ENCODE results near the gene ZDHHC20.

Gene ZDHHC20, protein sequence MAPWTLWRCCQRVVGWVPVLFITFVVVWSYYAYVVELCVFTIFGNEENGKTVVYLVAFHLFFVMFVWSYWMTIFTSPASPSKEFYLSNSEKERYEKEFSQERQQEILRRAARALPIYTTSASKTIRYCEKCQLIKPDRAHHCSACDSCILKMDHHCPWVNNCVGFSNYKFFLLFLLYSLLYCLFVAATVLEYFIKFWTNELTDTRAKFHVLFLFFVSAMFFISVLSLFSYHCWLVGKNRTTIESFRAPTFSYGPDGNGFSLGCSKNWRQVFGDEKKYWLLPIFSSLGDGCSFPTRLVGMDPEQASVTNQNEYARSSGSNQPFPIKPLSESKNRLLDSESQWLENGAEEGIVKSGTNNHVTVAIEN

DNA sequence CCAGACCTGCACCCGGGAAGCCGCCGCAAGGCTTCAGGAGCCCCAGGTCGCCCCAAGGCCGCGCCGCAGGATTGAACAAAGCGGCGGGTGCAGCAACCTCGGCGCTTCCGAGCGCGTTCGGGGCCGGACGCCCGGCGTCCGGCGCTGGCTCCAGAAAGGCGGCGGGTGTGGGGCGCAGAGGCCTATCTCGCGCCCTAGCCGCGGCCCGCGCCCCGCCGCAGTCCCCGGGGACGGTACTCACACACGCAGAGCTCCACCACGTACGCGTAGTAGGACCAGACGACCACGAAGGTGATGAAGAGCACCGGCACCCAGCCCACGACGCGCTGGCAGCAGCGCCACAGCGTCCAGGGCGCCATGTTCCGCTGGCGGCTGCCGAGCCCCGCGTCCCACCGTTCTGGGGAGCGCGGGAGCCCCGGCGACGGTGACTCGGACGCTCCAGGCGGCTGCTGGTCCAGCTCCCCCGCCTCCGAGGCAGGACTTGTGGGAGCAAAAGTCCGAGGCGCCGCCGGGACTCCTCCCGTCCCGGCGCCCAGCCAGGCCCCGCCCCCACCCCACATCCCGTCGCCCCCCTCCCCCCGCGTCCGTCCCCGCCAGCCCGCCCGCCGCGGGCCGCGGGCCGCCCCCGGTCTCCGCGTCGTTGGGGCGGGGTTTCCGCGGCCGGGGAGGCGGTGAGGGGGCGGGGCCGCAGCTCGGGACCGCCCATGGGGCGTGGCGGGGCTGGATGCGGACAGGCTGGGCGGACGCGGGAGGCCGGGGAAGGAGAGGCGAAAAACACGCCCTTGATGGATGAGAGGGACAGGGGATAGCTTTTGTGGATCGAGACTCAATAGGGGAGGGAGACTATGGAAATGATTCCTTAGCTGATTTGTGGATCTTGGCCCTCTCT is at the start of gene ZDHHC20:
Gene ZDHHC20 (minus strand): TSS at position 491 of the 889 bp plus-strand sequence. CDS start 132 bp downstream, at position 359.
- DNase-seq, result peak; percentile 95 to 96

DNA sequence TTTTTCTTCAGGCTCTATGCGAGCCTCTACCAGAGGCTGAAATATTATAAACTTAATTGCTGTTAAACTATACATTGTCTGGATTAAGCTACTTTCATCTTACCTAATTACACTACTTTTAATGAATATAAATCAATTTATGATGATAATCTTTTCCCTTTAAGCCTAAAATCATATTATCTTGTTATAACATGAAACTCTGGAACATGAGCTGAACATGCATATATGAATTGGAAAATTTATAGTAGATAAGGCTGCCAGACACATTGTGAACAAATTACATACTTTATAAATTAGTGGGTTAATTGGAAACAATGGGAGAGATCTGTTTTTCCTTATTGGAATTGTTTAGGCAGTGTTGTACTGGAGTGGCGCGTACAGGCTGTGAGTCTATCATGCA is 45.3 kb upstream of the ZDHHC20 start:
- DNase-seq, result no peak

DNA sequence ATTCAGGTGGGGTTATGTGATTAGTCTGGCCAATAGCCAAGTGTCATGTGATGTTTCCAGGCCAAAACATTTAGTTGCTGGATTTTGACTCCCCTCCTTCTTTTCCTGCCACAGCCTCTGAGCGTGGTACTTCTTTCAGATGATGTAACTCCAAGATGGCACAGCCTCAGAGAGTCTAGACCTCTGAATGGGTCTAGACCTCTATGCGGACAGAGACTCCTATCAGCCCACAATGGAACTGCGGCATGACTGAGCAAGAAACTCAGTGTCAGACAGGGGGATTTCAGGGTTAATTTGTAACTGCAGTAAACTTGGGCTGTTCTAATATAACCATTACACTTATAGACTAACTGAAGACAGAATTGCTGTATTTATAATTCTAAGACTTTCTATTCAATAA is 42.6 kb upstream of the ZDHHC20 start:
- no peak for DNase-seq

DNA sequence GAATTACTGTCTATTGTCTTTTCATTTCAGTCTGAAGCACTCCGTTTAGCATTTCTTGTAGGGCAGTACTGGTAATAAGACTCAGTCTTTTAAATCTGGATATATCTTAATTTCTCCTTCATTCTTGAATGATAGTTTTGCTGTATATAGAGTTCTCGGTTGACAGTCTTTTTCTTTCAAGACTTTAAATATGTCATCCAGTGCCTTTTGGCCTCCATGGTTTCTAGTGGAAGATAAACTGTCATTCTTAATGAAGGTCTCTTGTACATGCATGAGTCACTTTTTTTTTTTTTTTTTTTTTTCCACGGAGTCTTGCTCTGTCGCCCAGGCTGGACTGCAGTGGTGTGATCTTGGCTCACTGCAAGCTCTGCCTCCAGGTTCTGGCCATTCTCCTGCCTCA is 27.2 kb upstream of the ZDHHC20 start:
- no peak for DNase-seq

DNA sequence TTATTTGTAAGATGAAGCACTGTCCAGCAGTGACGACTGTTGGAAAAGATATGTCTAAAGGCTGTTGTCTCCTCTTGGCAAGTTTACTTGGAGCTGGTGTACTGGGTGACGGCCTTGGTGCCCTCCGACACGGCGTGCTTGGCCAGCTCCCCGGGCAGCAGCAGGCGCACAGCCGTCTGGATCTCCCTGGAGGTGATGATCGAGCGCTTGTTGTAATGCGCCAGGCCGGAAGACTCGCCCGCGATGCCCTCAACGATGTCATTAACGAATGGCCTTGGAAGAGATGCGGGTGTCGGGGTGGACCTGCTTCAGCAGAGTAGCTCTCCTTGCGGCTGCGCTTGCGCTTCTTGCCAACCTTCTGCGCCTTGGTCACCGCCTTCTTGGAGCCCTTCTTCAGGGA is 24.6 kb upstream of the ZDHHC20 start:
- no peak for DNase-seq

DNA sequence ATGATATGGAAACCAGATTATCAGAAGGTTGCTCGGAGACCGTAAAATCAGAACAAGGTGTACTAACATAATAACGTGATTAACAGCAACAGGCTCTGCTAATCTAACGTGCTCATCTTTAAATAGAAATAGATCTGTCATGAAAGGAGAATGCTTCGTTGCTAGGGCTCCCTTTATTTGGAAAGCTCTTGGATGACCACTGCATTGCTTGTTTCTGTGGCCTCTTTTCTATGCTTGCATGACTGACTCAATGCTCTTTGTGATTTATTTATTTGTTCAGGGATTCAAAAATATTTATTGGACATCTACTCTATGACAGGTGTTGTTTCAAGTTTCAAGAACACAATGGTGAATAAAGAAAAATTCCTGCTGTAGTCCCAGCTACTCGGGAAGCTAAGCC is 22.3 kb upstream of the ZDHHC20 start:
- no peak for DNase-seq

DNA sequence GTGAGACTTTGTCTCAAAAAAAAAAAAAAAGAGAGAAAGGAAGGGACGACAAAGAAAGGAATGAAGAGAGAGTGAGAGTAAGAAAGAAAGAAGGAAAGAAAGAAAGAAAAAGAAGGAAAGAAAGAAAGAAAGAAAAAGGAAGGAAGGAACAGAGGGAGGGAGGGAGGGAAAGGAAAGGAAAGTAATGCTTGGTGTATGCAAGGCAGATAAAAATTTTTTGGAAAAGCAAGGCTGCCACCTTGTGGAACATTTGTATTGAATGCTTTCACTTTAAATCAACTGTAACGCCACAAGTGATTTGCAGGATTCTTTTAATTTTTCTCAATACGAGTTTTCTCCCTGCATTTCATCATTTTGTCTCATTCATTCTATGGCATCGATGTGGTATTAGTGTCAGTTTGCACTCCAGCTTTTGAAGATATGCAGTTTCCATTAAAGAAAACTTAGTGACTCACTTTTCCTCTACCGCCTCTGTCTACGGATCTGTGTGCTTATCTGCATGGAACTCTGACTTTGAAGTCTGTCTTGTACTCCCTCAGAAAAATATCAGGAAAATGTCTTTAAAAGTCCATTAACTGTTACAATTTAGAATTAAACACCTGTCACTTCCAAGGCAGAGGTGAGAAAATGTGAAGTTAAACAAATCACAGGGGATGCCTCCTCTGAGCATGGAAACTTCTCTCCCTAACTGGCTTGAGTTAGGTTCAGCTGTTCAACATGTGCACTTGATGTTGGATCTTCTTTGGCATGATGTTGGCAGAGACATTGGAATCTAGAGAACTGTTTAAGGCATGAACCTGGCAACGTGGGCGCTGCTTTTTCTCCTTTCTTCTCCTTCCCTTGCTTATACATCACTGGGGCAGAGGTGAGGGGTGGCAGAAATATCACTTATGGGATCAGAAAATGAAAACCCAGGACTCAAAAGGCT is 20.0 kb upstream of the ZDHHC20 start:
- DNase-seq, result no peak

DNA sequence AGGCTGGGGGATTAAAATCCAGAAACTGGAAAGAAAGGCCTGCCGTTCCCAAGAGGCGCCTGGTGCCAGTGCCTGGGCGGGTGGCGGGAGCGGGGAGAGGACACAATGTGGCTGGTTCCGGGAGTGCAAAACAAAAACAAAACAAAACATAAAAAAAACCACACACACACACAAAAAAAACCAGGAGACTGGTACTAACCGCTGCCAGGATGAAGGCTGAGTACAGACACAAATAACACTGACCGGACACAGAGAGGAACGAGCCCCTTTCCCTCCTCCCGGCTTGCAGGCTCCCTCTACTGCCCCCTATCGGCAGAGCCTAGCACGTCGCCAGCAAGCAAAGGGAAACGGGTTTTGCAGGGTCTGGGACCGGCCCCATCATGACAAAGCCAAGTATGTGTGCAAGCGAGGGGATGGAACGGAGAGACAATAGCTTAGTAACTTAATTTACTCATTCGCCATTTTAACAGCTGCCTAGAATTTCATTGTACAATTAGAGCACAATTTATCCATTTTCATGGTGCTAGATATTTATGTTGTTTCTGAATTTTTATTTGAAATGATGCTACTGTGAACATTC is 17.9 kb upstream of the ZDHHC20 start:
- DNase-seq, result peak; percentile 86 to 87

DNA sequence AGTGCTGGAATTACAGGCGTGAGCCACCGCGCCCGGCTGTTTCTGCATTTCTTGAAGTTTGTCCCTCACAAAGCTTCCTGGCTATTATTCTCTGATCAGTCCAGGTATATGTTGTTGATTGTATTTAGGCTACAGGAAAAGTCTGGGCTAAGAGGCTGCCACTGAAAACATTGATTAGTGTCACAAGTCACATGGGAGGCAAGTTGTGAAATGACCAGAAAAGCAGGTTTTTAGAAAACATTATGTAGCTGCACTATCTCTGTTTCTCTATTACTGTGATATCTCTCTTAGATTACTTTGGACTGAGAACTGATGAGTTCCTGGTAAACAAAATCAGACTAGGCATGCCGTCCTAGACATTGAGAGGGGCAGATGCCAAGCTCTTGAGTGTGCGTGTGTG is 16.0 kb upstream of the ZDHHC20 start:
- DNase-seq, result no peak

DNA sequence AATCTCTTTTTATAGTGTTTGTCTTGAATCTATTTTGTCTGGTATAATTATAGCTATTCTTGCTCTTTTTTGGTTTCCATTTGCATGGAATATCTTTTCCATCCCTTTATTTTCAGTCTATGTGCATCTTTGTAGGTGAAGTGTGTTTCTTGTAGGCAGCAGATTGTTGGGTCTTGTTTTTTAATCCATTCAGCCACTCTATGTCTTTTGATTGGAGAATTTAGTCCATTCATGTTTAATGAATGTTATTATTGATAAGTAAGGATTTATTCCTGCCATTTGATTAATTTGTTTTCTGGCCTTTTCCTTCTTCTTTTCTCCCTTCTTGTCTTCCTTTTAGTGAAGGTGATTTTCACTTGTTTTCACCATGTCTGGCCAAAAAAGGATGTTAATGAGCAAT is 11.7 kb upstream of the ZDHHC20 start:
- DNase-seq, result no peak

DNA sequence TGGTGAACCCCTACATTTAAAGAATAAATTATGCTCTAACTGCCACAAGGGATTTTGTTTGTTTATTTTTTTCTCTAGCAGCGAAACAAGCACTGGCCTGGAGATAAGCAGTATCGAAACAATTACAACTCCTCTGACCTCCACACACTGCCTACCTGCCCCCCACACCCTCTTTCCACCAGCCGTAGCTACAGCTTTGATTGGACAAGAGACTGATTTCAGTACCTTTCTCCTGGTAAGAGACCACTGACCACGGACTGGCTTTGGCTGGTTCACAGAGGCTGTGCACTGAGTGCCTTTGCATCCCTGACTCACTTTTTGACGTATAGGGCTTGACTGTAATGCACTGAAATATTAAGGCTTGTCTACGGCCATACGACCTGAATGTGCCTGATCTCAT is 7.4 kb upstream of the ZDHHC20 start:
- DNase-seq, result no peak

DNA sequence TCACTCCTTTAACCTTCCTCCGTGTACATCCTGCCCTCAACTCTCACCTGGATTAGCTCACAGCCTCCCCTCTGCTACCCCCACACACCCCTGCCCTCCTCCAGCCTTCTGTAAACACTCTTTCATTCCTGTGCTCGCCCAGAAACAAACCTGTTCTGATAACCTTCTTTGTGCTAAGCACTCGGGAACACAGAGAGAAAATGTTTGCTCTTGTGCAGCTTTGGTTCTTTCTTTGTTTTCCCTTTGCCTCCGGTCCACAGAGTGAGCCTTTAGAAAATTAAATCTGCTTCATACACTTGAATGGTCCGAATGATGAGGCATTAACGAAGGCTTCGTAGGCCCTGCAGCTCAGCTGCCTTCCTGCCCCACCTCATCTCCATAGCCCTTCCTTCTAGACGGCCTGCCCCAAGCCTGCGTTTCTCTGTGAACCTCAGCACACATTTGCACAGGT is 6.6 kb upstream of the ZDHHC20 start:
- no peak for DNase-seq

DNA sequence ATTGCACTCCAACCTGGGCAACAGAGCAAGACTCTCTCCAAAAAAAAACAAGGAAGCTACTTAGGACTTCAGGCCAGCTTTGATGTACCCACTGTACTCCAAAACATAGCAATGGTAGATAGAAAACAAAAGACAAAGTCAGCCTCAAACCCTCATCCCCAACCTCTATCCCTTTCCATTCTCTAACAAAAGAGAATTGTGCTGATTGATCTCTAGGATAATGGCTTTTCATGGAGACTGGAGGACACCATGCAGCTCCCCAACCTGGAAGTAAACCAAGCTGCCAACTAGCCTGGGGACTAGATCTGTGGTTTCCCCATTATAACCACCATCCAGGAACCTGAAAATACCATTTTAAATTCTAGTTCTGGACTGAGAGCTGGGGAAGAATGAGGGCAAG is 4.3 kb upstream of the ZDHHC20 start:
- DNase-seq, result no peak

DNA sequence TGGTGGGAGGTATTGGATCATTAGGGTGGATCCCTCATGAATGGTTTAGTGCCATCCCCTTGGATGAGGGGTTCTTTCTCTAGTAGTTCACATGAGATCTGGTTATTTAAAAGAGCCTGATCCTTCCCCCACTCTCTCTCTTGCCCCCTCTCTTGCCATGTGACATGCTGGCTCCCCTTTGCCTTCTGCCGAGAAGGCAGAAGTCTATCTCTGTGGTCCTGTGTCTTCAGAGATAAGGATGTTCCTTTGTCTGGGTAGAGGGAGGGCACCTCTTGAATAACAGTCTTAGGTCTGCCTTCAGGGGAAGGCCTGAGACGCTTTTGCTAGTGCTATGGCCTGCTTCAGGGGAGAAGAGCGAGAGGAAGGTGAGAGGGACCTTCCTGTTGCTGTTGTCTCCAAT is 2.0 kb upstream of the ZDHHC20 start:
- no peak for DNase-seq

DNA sequence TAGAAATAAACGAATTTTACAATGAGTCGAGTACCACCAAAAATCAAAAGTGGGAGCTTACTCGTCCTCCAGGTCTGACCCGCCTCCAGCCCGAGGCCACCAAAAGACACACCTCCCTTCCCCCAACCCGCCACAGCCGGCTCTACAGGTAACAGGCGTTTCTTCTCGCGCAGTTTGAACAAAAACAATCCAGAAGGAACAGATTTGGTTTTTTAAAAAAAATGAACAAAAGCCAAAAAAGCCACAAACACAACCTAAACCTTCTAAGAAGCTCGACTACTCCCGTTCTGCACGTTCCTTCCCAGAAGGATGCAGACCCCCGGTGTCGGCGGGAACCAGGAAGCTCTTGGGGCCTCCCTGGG is 671 bp downstream of the ZDHHC20 start:
- DNase-seq, result peak; percentile 79 to 80

DNA sequence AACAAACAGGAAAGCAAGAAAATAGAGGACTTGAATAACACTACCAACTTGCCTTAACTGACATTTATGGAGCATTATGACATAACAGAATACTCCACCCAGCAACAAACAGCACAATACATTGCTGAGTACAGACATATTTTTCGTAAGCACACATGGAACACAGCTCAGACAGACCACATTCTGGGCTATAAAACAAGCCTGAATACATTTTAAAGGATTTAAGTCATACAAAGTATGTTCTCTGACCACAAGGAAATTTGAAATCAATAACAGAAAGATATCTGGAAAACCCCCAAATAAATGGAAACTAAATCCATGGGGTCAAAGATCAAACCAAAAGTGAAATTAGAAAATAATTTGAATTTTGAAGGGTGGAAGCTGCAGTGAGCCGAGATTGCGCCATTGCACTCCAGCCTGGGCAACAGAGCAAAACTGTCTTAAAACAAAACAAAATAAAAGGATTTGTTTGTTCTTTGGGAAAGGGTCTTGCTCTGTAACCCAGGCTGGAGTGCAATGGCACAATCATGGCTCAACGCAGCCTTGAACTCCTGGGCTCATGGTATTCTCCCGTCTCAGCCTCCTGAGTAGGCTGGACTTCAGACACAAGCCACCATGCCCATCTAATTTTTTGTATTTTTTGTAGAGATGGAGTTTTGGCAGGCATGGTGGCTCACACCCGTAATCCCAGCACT is 5.6 kb downstream of the ZDHHC20 start:
- DNase-seq, result no peak

DNA sequence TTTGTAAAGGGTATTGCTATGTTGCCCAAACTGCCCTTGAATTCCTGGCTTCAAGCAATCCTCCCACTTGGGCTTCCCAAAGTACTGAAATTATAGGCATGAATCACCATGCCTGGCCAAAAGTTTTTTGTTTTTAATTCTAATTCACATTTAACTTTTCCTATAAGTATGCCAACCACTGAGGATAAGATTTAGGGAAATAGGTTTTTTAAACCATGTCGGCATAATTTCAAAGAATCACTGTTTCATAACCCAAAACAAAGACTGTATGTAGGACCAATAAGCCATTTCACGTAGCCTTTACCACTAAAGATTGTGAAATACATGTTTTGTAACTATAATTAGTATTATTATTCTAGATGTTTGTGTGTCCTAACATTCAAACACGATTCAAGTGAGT is 8.2 kb downstream of the ZDHHC20 start:
- no peak for DNase-seq

DNA sequence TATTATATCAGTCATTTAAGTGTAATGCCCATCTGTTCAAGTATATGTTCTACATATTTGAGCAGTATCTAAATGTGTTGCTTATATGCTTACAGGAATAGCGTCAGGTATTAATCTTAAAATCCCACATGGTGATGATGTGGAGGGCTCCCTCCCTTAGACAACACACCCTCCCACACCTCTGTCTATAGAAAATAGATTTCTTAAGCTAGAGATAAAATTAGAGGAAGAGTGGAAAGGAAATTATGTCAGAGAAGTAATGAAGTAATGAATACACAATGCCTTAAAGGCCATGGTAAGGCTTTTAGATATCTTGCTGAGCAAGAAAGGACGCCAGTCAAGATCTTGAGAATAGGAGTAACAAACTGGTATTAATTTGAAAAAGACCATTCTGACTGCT is 12.4 kb downstream of the ZDHHC20 start:
- DNase-seq, result no peak

DNA sequence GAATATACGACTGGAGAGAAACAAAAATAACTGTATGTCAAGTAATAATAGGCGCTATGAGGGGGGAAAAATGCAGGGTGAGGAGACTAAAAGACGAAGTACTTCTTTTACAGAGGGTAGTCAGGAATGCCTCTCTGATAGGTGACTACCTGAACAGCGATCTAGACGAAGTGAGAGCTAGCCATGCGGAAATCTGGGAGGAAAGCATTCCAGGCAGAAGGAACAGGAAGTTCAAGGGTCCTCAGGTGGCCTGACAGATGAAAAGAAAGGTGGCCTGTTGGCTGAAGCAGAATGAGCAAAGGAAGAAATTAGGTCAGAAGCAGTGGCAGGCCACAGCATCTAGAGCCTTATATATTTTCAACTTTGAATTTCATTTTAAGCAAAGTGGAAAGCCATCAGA is 13.3 kb downstream of the ZDHHC20 start:
- no peak for DNase-seq

DNA sequence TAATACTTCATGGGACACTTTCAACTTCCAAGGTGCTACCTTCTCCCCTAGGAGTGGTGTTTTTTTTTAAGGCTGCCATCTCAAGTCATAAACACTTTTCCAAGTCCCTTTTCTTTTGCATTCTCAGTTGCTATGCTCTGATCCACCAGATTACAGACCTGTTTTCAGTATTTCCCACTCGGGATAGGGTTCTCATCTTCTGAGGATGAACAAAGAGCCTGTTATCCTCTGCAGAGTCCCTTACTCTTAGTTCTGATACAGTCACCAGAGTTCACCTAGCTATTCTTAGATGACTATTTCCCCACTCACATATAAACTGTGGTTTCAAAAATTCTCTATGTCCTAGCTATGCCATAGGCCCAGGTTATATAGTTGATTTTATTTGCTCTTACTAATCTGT is 15.9 kb downstream of the ZDHHC20 start:
- no peak for DNase-seq

DNA sequence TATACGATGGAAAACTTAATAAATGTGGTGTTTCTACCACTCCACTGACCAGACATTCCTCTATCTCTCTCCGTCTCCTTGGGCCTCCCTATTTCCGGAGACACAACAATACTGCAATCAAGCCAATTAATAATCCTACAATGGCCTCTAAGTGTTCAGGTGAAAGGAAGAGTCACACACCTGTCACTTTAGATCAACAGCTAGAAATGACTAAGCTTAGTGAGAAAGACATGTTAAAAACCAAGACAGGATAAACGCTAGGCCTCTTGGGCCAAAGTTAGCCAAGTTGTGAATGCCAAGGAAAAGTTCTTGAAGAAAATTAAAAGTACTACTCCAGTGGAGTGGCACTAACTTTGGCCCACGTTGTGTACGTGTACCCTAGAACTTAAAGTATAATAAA is 22.5 kb downstream of the ZDHHC20 start:
- DNase-seq, result no peak

DNA sequence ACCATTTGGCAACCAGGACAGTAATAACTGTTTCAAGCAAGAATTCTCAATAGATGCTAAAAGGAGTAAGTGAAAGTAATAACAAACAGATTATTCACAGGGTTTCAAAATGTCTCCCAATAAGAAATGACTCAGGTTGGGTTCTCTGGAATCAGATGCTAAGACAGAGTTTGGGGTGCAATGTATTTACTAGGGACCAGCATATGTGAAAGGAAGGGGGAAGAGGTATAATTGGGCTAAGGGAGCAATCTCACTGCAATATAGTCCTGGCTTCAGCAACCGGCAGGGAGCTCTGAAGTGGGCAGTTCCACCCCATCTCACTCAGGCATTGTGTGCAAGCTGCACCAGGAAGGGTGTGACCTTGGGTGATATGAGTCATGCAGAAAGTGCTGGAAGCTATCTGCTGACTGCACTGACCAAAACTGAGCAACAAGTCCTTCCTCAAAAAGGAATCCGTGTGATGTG is 23.4 kb downstream of the ZDHHC20 start:
- peak; percentile 50 to 53 for DNase-seq
